ENCODE results near the gene UBL4A.

The UBL4A gene

DNA sequence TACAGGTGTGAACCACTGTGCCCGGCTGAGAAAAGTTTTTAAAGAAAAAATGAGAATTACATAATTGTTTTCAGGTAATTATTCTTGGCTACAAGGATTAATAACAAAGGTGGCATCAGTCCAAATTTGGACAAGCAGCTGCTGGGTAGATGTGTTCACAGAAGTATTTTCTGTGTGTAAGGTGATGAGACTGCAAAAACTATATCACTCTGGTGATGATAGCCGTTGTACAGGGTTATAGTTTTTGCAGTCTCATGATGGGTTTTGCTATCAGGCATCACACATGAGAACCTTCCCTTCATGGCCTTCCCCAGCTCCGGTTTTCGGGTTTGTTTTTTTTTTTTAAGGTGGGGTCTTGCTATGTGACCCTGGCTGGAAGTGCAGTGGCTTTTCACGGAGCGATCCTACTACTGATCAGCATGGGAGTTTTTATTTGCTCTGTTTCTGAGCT is 9.1 kb upstream of the UBL4A start:
- TF ChIP-seq CTCF (IDR thresholded peaks at IDR 0.05; ENCODE audit: control insufficient read depth, extremely low read depth, insufficient read depth): no peak
- DNase-seq (ENCODE audit: low read depth): no peak
- H3K4me3 ChIP-seq (ENCODE audit: low read depth, low read length): no peak overlapping the region

GRCh38 chrX:154494715-154495114 is 8.3 kb upstream of the UBL4A start:
- no peak overlapping the region for H3K4me3 ChIP-seq (ENCODE audit: low read depth, low read length)
- DNase-seq (ENCODE audit: low read depth): no peak
- TF ChIP-seq CTCF (IDR thresholded peaks at IDR 0.05; ENCODE audit: control insufficient read depth, extremely low read depth, insufficient read depth): no peak

- TF ChIP-seq CTCF (IDR thresholded peaks at IDR 0.05; ENCODE audit: control insufficient read depth, extremely low read depth, insufficient read depth): no peak
- peak within 1 kb of the TSS; percentile 65 for H3K4me3 ChIP-seq (ENCODE audit: low read depth, low read length)
- peak; percentile 78 for DNase-seq (ENCODE audit: low read depth)
Measured at GRCh38 chrX:154490414-154491083, 4.1 kb upstream of the UBL4A start, which contains the start of gene SLC10A3. Gene SLC10A3 (minus strand): TSS chrX:154490629. CDS start chrX:154488940, 1,689 bp downstream.

- TF ChIP-seq CTCF (IDR thresholded peaks at IDR 0.05; ENCODE audit: control insufficient read depth, extremely low read depth, insufficient read depth): no peak
- H3K4me3 ChIP-seq (ENCODE audit: low read depth, low read length): peak overlapping the region; percentile 65
- DNase-seq (ENCODE audit: low read depth): no peak
Measured at GRCh38 chrX:154490021-154490413, 3.6 kb upstream of the UBL4A start.

DNA sequence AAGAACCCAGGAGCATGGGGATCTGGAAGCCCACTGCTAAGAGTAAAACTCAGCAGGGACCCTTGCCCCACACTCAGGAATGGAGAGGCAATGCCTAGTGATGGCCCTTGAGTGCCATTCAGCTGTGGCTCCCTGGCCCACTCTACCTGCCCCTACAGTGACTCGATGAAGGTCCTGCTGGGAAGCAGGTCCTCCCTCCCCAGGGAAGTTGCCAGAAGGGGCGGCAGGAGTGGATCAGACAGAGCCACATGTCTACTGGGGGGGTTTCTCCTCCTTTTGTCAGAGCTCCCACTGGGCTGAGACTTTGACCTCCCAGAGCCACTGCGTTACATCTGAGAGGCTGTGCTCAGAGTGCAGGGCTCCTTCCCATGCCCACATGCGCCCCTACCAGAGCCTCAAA is 2.8 kb upstream of the UBL4A start:
- H3K4me3 ChIP-seq (ENCODE audit: low read depth, low read length): peak overlapping the region; percentile 65
- DNase-seq (ENCODE audit: low read depth): no peak
- no peak for TF ChIP-seq CTCF (IDR thresholded peaks at IDR 0.05; ENCODE audit: control insufficient read depth, extremely low read depth, insufficient read depth)

- H3K4me3 ChIP-seq (ENCODE audit: low read depth, low read length): no peak overlapping the region
- DNase-seq (ENCODE audit: low read depth): no peak
- no peak for TF ChIP-seq CTCF (IDR thresholded peaks at IDR 0.05; ENCODE audit: control insufficient read depth, extremely low read depth, insufficient read depth)
Measured at GRCh38 chrX:154488336-154489075, 2.1 kb upstream of the UBL4A start.
